GM21529 (cell line): Measurements from ENCODE around the gene DCTN4.
A peak's percentile ranks its signal among the peaks of the same experiment; 100 is the strongest.
"Not testable (repeated sequence)": the region's sequence is repeated elsewhere in the genome, so short reads cannot be mapped to it uniquely, and the experiment has no call there.

Experiments
- ATAC-seq: cut with Tn5 transposase; IDR thresholded peaks from one replicate; pipeline ENCODE4 v1.9.1; 2021; ENCODE audit not compliant: unreplicated experiment

DCTN4 gene

DNA sequence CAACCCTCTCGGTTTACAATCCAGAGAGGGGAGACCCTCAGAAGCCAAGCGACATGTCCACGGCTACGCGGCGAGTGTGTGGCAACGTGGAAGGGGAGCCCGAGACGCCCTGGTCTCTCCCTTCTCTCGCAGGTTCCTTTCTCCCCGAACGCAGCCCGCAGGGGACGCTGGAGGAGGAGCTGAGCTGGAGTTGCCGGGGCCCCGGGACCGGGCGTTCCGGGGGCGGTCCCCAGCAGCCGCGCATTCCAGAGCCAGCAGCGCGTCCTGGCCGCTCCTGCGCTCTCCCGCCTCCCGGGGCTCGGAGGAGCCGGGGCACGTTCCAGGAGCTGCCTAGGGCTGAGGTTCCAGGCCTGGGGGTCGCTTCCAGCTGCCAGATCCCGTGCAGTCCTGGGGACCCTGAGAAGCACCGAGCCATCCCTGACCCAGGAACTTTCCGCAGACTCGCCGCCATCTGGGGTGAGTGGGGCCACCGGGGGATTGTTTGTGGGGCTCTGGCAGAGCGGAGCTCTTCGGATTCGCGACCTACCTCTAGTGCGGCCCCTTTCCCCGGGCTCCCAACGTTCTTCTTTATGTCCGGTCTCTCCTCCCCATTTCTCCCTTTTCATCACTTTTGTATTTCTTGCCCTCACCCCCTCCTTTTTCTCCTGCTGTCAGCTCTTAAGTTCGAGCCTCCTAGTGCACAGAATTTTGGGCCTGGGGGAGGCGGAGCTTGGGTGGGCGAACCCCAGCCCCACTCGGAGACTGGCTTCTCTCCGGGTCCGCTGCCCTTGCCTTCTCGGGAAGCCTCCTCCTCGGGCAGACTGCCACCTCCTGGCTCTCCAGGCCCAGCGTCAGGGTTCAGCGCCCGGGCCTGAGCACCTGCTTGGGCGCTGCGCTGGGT lies 19.9 kb upstream of the DCTN4 start, which contains the start of gene SMIM3:
TSS of gene SMIM3 (plus strand) at position 241 of the 880 bp plus-strand sequence. CDS start 16,684 bp downstream, outside the sequence.
- ATAC-seq, result peak; percentile 25

DNA sequence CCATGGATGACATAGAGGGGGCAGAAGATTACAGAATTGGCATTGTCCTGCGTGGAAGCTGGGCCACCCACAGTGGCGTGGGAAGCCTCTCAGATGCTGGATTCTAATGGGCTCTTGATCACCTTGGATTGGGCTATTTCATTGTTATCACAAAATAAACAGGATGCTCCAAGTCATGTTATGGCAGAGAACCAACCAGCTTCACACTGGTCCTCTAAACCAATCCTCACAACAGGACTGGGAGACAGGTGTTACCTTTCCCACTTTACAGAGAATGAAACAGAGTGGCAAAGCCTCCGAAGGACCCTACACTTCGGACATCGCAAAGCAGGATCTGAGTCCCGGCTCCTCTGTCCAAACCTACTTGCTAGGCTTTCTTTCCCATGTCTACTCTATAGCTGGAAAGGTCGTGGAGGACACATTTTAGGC lies 19.3 kb upstream of the DCTN4 start:
- no peak for ATAC-seq

DNA sequence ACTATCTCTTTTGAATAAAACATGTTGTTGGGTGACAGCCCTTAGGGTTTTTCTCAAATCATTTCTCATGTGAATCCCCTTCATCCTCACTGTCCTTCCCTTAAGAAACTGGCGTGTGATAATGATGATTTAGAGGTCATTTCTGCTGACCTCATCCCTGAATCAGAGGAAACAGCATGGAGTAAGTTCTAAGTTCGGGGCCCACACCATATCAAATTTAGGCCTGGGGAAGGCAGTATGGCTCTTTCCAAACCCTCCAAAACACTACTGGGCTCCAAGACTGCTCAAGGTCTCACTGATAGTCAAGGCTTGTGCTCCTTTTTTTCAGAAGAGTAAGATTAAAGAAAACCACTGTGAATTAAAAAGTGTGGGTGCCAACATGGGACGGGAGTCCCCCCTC lies 18.9 kb upstream of the DCTN4 start:
- ATAC-seq, result no peak

DNA sequence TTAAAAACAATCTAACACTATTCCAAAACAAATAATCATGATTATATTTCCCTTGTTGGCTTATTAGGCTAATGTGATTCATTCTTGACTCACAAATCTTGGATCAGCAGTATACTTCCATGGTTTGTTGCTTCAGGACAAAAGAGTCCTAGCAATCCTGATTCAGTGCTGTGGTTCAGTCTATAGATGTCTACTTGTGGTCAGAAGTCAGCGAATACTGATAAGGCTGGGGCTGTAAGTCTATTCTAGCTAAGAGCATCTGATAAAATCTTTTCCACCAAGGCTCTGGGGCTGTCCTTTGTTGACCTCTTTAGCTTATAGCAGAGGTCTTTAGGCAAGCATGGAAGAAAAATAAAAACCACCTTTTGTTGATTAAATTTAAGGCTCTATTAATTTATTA lies 15.3 kb upstream of the DCTN4 start:
- ATAC-seq, result no peak

DNA sequence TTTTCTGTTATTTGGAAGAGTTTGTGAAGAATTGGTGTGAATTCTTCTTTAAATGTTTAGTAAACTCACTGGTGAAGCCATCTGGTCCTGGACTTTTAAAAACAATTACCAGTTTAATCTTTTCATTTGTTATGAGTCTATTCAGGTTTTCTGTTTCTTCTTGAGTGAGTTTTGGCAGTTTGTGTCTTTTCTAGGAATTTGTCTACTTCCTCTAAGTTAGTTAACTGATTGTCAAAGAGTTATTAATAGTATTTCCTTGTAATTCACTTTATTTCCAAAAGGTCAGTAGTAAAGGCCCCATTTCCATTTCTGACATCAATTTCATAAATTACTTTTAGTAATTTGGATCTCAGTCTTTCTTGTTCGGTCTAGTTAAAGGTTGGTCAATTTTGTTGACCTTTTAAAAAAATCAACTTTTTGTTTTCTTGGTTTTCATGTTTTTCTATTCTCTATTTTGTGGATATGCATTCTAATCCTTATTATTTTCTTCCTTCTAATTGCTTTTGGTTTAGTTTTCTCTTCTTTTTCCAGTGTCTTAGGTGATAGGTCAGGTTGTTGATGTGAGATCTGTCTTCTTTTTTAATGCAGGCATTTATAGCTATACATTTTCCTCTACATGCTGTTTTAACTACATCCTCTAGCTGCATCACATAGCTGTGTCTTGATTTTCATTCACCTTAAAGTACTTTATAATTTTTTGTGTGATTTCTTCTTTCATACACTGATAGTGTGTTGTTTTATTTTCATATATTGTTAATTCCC lies 12.4 kb upstream of the DCTN4 start:
- ATAC-seq, result no peak

DNA sequence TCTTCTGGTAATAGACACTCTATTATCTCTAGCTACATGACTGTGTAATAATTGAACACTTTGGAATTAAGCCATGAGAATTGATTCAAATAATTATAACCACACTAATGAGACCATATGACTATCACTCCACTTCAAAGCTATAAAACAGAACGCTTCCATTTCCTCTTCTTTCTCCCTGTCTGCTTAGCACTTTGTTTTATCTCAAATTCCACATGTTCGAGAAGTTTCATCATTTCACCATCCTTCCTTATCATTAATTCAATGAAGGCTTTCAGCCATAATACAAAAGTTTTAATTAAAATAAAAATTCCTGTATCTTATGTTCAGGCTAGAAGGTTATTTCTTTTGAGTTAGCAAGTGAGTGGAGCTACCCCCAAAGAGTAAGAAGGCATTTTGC lies 7.4 kb upstream of the DCTN4 start:
- ATAC-seq, result no peak

DNA sequence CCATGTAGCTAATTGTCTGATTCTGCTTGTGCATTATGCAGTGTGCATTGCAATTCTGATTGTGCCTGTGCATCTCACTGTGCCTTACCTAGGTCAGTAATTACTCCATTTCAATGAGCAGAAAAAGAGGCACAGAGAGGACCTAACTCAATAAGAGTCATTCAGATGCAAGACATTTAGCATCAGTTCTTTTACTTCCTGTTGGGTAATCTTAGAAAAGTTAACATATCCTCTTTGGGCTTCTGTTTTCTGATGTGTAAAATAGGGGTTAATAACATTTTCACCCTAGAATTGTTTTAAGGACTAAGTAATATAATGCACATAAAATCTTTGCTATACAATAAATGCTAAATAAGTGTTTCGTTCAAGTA lies 7.0 kb upstream of the DCTN4 start:
- no peak for ATAC-seq

DNA sequence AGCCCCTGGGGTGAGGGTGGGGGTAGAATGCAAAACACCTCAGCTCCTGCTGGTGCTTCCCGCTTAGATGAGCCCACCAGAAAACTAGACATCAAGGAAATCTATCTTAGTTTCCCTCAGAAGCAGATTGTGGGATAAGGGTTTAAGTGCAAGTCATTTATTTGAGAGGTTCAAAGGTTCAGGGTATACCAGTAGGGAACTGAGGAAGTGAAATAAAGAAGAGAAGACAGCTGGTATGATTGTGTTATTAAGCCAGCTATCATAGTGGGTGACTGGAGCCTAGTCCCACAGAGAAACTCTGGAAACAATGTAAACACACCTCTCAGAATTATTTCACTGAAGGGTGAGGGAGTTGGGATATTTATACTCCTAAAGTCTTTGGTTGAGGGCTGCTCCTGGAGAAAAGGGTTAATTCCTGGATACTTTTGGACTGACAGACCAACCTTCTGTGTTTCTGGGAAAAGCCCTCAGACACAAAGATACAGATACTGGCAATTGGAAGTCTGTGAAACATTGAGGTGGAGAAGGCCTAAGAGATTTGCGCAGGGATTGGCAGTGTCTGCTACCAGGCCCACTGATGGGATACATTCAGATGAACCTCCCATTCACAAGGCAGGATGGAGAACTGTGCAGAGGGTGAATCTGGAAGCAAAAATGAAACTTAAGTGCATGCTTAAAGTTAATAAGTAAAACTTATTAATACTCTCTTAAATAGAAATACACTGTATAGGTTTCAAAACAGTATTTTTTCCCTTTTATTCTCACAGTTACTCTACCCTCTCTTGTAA lies 6.4 kb upstream of the DCTN4 start:
- ATAC-seq, result no peak

DNA sequence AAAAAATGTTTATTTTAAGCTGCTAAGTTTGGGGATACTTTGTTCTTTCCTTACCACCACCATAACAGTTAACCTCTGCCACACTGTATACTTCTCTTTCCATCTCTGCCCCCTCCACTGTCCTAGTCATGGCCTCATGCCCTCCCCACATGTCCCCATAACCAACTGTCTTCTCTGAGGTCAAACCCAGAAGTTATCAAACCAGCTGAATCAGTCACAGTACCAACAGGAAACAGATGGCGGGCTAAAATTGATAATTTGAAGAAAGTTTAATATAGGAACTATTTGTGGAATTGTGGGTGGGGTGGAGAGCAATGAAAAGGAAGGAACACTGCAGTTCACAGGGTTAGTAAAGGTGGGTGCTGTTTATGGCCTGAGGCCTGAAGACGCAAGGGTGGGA lies 5.7 kb upstream of the DCTN4 start:
- ATAC-seq, result no peak

DNA sequence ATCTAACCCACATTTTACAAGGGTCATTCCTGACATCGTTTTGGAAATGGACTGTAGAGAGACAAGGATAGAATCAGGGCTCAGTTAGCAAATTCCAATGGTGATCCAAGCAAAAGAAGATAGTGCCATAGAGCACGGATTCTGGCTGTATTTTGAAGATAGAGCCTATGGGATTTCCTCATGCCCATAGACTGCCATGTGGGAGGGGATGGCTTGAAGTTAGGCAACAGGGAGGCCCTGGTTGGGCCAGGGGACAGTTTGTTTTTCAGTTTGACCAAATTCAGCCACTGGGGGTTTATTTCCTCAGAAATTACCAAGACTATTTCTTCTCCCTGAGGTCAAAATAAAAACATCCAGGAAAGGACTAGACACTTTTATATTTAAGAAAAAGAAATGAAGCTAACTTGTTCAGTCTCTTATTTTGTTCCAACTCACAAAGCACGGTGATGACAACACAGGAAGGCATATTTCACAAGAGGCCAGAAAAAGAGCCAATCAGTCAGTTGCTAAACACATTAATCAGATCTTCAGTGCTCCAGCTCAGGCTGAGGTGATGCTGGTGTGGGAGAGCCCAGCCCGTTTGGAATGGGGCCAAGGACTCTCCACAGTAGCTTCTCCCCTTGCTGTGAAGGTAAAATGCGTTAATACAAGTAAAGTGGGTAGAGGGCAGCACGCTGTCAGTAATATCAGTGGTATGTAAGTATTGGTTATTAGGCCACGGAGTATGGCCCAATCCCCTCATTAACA lies 4.4 kb upstream of the DCTN4 start:
- ATAC-seq, result no peak

DNA sequence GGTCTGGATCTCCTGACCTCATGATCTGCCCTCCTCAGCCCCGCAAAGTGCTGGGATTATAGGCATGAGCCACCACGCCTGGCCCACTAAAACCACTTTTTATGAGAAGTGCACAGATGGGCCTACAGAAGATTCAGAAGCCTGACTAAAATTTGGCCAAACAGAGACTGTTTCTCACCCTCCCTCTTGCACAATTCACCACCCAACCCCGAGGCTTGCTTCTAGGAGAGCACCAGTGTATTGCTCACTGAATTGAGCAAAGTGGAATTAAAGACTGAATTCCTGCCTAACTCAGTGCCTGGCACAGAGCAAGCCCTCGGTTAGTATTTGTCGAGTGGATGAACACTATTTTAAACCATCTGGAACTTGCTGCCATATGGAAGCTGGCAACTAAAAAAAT lies 3.4 kb upstream of the DCTN4 start:
- no peak for ATAC-seq

DNA sequence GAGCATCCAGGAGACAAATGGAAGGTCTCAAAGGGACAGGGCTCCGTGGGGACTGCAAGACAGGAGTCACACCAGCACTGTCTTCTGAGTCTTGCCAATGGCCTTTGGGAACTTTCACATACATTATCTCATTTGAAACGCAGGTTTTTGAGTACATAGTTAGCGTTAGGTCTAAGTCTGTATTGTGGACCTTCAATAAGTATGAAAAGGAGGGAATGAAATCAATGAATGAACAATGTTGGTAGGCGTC lies 442 bp upstream of the DCTN4 start:
- no peak for ATAC-seq

DNA sequence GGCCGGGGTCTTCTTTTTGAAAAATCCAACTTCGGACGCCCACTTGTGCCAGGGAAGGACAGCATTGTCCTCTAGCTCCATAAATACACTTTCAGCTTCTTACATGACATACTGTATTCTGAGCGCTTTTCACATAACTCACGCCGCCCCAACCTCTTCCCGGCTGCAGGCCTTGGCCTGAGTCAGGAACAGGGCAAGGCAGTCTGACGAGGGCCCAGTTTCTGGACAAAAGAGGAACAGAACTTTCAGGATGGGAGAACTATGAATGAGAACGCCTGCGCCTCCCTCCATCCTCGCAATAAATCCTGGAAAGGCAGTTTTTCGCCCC lies 650 bp downstream of the DCTN4 start:
- ATAC-seq, result peak; percentile 13

DNA sequence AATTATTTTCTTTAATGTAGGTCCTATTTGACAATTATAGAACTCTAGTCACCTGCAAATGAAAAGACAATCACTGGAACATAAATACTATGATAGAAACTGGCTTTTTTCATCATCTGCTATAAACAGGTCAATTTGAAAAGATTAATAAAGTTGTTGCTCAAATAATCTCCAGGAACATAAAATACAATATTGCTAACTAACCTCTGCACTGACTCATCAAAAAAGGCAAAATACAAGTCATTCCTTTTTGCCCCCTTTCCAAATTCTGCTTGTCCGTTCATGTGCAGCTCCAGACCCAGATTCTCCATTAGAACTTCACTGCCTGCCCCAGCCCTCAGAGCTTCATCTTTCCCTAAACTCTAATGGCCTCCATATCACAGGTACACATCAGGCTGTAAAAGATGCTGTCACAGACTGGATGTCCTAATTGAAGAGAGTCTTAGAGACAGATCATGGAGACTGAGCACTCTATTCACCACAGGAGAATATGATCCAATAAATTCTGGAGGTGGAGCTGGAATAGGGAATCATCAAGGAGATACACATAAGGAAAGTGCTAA lies 1.6 kb downstream of the DCTN4 start:
- no peak for ATAC-seq

DNA sequence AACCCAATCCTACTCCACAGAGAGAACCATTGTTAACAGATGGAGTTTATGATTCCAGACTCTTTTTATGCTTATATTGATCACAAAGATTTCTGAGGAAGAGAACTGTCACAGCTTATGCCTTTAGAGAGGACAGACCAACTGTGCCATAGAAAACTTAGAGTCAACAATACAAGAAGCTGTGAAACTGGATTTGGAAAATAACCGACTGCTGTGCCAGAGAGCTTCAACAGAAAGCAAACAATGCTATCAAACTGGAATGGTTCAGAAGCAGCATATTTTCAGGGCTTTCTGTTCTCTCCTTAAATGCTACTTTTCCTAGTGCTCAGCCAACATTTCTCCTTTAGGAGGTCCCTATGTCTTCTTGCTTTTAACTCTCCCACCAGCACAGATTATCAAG lies 5.0 kb downstream of the DCTN4 start:
- ATAC-seq, result no peak

DNA sequence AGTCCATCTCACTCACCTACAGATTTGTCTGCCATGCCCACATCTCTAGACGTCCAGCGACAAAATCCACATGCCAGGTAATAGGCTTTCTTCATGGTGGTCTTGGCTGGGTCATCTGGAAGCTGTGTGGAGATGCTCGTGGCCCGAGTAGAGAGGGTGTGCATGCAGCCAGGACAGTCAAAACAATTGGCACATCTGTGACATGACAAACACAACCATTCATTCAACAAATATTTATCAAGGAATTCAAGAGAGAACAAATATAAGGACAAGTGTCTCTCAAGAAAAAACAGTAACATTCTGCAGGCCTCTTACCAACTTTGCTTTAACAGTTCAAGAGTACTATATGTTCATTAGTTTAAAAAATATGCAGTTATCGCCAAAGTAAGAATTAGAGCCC lies 5.4 kb downstream of the DCTN4 start:
- no peak for ATAC-seq

DNA sequence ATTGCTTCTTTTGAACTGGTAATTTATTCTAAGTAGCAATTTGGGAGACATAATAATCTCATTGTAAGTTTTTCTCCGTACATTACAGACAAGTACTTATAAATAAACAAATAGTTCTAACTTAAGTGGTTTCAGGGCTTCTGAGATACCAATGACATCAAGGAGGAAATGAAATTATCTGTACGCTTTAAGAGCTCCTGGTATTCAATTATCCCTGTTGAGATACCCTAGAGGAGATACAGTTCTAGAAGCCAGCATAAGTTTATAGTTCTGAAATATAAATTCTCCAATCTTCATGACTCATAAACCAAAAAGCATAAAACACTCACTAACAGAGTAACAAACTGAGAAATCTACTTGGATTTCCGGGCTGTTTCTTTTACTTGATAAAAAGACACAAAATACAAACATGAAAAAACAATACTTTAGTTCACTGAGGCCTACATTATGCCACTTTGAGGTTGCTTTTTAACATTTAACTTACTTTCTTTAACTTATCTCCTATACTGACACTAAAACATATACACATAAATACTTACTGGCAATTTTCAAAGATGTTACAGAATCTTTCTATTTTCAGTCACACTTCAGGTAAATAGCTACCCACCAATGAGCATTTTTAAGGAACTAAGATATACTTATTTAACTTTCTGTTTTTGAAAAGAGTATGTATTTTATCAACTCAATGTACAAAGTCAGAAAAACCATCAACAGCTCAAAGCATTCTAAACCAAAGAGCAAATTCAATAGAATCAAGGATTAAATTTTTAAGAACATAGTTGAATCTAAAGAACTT lies 7.5 kb downstream of the DCTN4 start:
- peak; percentile 45 for ATAC-seq

DNA sequence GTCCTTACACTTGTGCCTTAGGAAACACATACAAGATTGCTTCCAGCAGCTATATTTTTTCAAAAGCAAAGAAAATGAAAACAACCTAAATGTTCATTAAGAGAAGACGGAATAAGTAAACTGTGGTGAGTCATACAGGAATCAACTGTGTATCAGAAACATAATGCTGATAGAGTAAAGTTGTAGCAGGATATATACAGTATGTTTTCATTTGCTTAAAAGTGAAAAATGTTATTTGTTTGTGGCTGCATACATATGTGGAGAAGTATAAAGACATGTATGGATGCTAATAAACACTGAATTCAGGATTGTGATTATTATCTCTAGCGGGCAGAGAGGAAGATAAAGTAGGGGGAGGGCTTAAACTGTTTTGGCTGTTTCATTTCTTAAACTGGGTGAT lies 8.3 kb downstream of the DCTN4 start:
- ATAC-seq, result no peak

DNA sequence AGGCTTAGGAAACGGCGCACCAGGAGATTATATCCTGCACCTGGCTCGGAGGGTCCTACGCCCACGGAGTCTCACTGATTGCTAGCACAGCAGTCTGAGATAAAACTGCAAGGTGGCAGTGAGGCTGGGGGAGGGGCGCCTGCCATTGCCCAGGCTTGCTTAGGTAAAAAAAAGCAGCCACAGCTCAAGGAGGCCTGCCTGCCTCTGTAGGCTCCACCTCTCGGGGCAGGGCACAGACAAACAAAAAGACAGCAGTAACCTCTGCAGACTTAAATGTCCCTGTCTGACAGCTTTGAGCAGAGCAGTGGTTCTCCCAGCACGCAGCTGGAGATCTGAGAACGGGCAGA lies 15.7 kb downstream of the DCTN4 start:
- ATAC-seq, result not testable (repeated sequence)

DNA sequence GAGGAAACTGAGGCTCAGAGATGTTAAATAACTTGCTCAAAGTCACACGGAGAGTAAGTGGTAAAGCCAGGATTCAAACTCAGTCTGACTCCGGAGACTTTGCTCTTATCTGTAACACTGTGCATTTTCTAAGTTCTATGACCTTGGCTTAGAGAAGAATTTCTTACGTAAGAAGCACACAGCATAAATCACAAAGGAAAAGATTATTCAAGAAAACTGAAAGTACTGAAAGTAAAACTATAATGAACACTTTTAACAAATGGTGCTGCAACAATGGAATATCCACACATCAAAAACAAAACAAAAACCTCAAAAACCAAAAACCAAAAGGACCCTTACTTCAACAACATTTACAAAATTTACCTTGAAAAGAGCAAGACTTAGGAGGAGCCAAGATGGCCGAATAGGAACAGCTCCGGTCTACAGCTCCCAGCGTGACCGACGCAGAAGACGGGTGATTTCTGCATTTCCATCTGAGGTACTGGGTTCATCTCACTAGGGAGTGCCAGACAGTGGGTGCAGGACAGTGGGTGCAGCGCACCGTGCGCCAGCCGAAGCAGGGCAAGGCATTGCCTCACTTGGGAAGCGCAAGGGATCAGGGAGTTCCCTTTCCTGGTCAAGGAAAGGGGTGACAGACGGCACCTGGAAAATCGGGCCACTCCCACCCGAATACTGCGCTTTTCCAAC lies 16.2 kb downstream of the DCTN4 start:
- not testable (repeated sequence) for ATAC-seq
